ENCODE measurements around the gene CCDC24. TPM values are rescaled to one million over a fixed set of nuclear protein-coding genes. Genes with fewer than 3 reads are reported as not detected.

The CCDC24 gene
- total and polyA plus RNA-seq, 9 of the 15 experiments (the other 6 are each of a cell fraction or from before 2014, with no cell fraction given), result 0.31 to 4.5 (median 1.5) TPM

- Histone ChIP-seq H3K36me3 (ENCODE audit: control insufficient read depth, insufficient read depth, low read length) (peaks cover 65% of the 10 kb centered on the region), H2AFZ (ENCODE audit: low read depth, low read length) (no peak overlapping the region), H3K9me1 (ENCODE audit: control insufficient read depth, insufficient read depth, low read length) (peaks cover 21% of the 10 kb centered on the region), H4K20me1 (replicated peaks; ENCODE audit: control insufficient read depth, insufficient read depth, low read length) (peaks cover 33% of the 10 kb centered on the region), H3K27me3 (ENCODE audit: control insufficient read depth in 2 of 2, insufficient read depth in 2 of 2, low read length in 2 of 2) (no peaks in the 10 kb centered on the region), H3K27ac (ENCODE audit: extremely low read depth, low read depth, low read length) (peak overlapping the region; percentile 54; the same call in 1 of the 3 replicates), H3K4me2 (ENCODE audit: insufficient read depth, low read length) (peak overlapping the region; percentile 79), H3K4me3 (peak overlapping the region; percentile 58), H3K9me3 (replicated peaks; ENCODE audit: control insufficient read depth, insufficient read depth, low read depth, low read length) (no peaks in the 10 kb centered on the region), H3K9ac (ENCODE audit: insufficient read depth in 1 of 2, low read depth in 2 of 2, low read length in 2 of 2) (peak overlapping the region; percentile 62 to 97; a peak in 3 of 4 replicates), H3K79me2 (ENCODE audit: control insufficient read depth, insufficient read depth, low read length) (peaks cover 81% of the 10 kb centered on the region), H3K4me1 (replicated peaks in 1 of 2; ENCODE audit: control insufficient read depth in 2 of 2, insufficient read depth in 2 of 2, low read length in 2 of 2) (peaks cover 52 to 86% of the 10 kb centered on the region in 2 experiments)
- no peak for DNase-seq (ENCODE audit: extremely low read depth in 1 of 4, low spot score in 3 of 4)
- in situ Hi-C loops (cut with MboI) (no loop called here), intact Hi-C loops (cut with micrococcal nuclease) (no loop called here)
- POLR2A ChIA-PET, result interaction anchor here (0.6 to 1.8 kb wide), 9 partner anchors 11 to 654 kb away, joined by 3 to 10 read pairs (median 3); partner anchors contain the start of gene CCDC24
- no peak for FAIRE-seq
- ATAC-seq, result no peak
- 64% methylated on average over 5 of the region's 5 CpGs for WGBS (ENCODE audit: insufficient coverage, low coverage, missing lambda C conversion rate)
- BruUV-seq (replicated peaks), result no TSS peak
- CTCF ChIA-PET (ENCODE audit: low intra/inter-chr PET ratio), result no interaction called here
- TF ChIP-seq CREB3L1 (IDR thresholded peaks at IDR 0.05; ENCODE audit: borderline replicate concordance, low read depth) (no peak), GABPB2 (CRISPR knock-in tag; conservative IDR thresholded peaks at IDR 0.05) (0 out of 2 replicates have a peak, but pooled peaks have one; percentile 47), ZNF398 (CRISPR knock-in tag; IDR thresholded peaks at IDR 0.05) (no peak), CEBPG (CRISPR knock-in tag; IDR thresholded peaks at IDR 0.05) (peak; percentile 60; the same call in 1 of the 2 replicates), CEBPG (tag; conservative IDR thresholded peaks at IDR 0.05 in 1 of 2, IDR thresholded peaks at IDR 0.05 in 1 of 2) (no peak), VEZF1 (CRISPR knock-in tag; IDR thresholded peaks at IDR 0.05) (no peak), CBFA2T3 (IDR thresholded peaks at IDR 0.05) (no peak), ATF3 (IDR thresholded peaks at IDR 0.05) (peak; percentile 50), ATF3 (CRISPR knock-in tag; conservative IDR thresholded peaks at IDR 0.05) (no peak), FOSL1 (tag; conservative IDR thresholded peaks at IDR 0.05) (no peak), CEBPB (tag; IDR thresholded peaks at IDR 0.05) (peak; percentile 80), PYGO2 (tag; IDR thresholded peaks at IDR 0.05) (no peak), HDAC3 (IDR thresholded peaks at IDR 0.05; ENCODE audit: borderline replicate concordance, partially characterized antibody) (no peak), ZFP1 (CRISPR knock-in tag; IDR thresholded peaks at IDR 0.05) (no peak)
Observed at GRCh38 chr1:43978264-43978550, 13.2 kb upstream of the CCDC24 start.
